Epithelial cell of umbilical artery (primary cell): ENCODE measurements around the gene MUC6. TPM values are rescaled to one million over a fixed set of nuclear protein-coding genes. Genes with fewer than 3 reads are reported as not detected.

Source experiments
- total RNA-seq: library from RNA; depleted of rRNA; stranded (reverse); fragments of >200 nt; gene quantifications from 2 replicates; pipeline ENCODE4 v1.2.3, GENCODE V29; 2014

The MUC6 gene, protein sequence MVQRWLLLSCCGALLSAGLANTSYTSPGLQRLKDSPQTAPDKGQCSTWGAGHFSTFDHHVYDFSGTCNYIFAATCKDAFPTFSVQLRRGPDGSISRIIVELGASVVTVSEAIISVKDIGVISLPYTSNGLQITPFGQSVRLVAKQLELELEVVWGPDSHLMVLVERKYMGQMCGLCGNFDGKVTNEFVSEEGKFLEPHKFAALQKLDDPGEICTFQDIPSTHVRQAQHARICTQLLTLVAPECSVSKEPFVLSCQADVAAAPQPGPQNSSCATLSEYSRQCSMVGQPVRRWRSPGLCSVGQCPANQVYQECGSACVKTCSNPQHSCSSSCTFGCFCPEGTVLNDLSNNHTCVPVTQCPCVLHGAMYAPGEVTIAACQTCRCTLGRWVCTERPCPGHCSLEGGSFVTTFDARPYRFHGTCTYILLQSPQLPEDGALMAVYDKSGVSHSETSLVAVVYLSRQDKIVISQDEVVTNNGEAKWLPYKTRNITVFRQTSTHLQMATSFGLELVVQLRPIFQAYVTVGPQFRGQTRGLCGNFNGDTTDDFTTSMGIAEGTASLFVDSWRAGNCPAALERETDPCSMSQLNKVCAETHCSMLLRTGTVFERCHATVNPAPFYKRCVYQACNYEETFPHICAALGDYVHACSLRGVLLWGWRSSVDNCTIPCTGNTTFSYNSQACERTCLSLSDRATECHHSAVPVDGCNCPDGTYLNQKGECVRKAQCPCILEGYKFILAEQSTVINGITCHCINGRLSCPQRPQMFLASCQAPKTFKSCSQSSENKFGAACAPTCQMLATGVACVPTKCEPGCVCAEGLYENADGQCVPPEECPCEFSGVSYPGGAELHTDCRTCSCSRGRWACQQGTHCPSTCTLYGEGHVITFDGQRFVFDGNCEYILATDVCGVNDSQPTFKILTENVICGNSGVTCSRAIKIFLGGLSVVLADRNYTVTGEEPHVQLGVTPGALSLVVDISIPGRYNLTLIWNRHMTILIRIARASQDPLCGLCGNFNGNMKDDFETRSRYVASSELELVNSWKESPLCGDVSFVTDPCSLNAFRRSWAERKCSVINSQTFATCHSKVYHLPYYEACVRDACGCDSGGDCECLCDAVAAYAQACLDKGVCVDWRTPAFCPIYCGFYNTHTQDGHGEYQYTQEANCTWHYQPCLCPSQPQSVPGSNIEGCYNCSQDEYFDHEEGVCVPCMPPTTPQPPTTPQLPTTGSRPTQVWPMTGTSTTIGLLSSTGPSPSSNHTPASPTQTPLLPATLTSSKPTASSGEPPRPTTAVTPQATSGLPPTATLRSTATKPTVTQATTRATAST (N-terminal part only)
- total RNA-seq = not detected in 2 replicates

DNA sequence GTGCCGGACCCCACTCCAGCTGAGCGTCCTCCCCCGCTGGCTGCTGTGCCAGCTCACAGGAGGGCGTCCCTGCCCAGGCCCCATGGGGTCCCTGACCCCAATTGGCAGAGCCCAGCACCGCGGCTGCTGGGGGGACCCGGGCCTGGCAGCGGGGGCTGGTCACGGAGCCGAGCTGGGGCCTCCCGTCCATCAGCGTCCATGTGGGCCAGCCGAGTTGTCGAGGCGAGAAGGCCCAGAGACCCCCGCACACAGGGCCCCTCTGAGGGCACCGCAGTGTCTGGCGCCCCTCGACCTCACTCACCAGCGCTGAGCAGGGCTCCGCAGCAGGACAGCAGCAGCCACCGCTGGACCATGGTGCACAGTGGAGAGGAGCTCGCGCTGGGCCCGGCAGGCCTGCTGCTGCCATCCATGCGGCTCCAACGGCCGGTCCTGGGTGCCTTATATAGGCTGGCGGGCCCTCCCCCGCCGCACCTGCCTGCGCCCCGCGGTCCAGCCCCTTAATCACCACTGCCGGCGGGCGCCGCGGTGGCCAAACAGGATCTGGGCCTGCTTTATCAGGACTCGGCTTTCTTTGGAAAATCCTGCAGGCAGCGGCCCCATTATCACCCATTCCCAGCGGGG lies at the start of gene MUC6:
MUC6 (minus strand) TSS at position 416 of the 621 bp plus-strand sequence; CDS start at position 353, 63 bp downstream.

DNA sequence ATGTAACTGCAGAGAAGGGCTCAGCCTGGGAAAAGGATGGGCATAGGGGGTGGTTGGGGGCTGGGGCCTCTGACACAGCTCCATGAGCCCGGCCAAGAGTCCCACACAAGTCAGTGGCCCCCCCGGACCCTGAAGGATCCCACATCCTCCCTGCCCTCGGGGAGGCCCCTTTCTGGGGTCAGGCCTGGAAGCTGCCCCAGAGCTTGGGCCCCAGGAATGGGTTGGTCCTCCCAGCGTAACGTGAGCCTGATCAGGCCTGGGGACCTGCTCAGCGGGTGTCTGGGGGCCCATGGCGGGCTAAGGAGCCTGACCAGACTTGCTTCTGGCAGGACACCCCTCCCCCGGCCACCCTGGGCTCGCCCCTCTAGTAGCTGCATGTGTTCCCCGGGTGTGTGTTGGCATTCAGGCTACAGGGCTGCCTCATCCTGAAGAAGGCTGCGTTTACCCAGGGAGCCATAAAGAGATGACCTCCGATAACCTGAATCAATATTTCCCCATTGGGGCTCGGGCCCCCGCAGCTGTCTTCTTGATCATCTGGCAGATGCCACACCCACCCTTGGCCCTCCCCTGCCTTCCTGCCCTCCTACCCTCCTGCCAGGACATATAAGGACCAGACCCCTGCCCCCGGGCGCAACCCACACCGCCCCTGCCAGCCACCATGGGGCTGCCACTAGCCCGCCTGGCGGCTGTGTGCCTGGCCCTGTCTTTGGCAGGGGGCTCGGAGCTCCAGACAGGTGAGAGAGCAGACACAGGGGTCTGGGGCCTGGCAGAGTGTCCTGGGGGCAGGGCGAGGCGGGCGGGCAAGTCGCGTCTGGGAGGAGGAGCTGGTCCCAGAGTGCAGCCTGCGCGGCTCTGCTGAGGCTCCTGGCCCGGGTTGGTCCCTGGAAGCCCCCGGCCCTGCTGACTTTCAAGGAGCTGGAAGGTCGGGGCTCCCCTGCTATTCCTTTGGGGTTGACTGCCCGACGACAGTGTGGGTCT lies 38.0 kb upstream of the MUC6 start, which contains the start of gene MUC2:
MUC2 (plus strand) TSS at position 631 of the 978 bp plus-strand sequence.

Other genes starting within 250 kb of the MUC6 start
- 0.32 TPM in 1 of 2 replicates, not detected in the other for gene CEND1, start 246.6 kb downstream of the MUC6 start, total RNA-seq
- 5.3 and 9.4 TPM in 2 replicates for gene SLC25A22, start 238.4 kb downstream of the MUC6 start, total RNA-seq
- 6.5 and 6.8 TPM in 2 replicates for gene PIDD1, start 231.5 kb downstream of the MUC6 start, total RNA-seq
- 71.0 and 255 TPM in 2 replicates for gene RPLP2, start 226.8 kb downstream of the MUC6 start, total RNA-seq
- gene PNPLA2, start 217.8 kb downstream of the MUC6 start, total RNA-seq = 15.2 and 16.2 TPM in 2 replicates
- 6.5 and 9.6 TPM in 2 replicates for gene CRACR2B, start 208.8 kb downstream of the MUC6 start, total RNA-seq
- gene CD151, start 203.8 kb downstream of the MUC6 start, total RNA-seq = 523 and 570 TPM in 2 replicates
- gene POLR2L, start 194.2 kb downstream of the MUC6 start, total RNA-seq = 25.2 and 71.8 TPM in 2 replicates
- gene TSPAN4, start 193.9 kb downstream of the MUC6 start, total RNA-seq = 76.0 and 116 TPM in 2 replicates
- gene CHID1, start 125.9 kb downstream of the MUC6 start, total RNA-seq = 34.4 and 42.6 TPM in 2 replicates
- 19.9 and 30.5 TPM in 2 replicates for gene AP2A2, start 110.8 kb downstream of the MUC6 start, total RNA-seq
- gene MUC2, start 38.2 kb upstream of the MUC6 start, total RNA-seq = not detected in 2 replicates
- gene MUC5AC, start 121.2 kb upstream of the MUC6 start, total RNA-seq = not detected in 2 replicates
- not detected in 2 replicates for gene MUC5B, start 186.3 kb upstream of the MUC6 start, total RNA-seq